Tibial nerve (tissue), 4 donors: ENCODE data around the gene APOL6. TPM values are rescaled to one million over a fixed set of nuclear protein-coding genes. Genes with fewer than 3 reads are reported as not detected.

ENCODE experiments used
- DNase-seq, 2 donors: peaks; one replicate each; pipeline ENCODE4 v3.0.0-alpha.2; 2019; ENCODE audit warnings: low spot score in 2 of 2
- H3K27ac ChIP-seq, 4 donors: fragments of 200-600 bp; sonication (generic) in 3 of 4; one replicate each; pipeline ENCODE4 v1.5.1; 2017 to 2019; ENCODE audit warnings: mild to moderate bottlenecking in 1 of 4
- H3K27me3 ChIP-seq, 2 donors: fragments of 200-600 bp; sonication (generic) in 1 of 2; one replicate each; pipeline versions ENCODE4 v1.5.1 to v1.6.0; 2017 to 2019
- H3K36me3 ChIP-seq, 3 donors: fragments of 200-600 bp; sonication (generic); one replicate each; pipeline ENCODE4 v1.5.1; 2018 to 2019
- H3K4me1 ChIP-seq, 4 donors: fragments of 200-600 bp; sonication (generic) in 3 of 4; one replicate each; pipeline ENCODE4 v1.5.1; 2017 to 2019
- H3K4me3 ChIP-seq, 4 donors: fragments of 200-600 bp; sonication (generic) in 3 of 4; one replicate each; pipeline ENCODE4 v1.5.1; 2017 to 2019; ENCODE audit warnings: mild to moderate bottlenecking in 1 of 4, moderate library complexity in 1 of 4
- H3K9me3 ChIP-seq, 4 donors: fragments of 200-600 bp; sonication (generic) in 3 of 4; one replicate each; pipeline ENCODE4 v1.5.1; 2017 to 2019
- CTCF ChIP-seq, 5 experiments: fragments of 200-600 bp in 3 of 5; fragments of 450-650 bp in 2 of 5; sonication (generic) in 3 of 5; IDR thresholded peaks; one replicate each; pipeline ENCODE4 v1.5.1; 2016 to 2019; ENCODE audit warnings: antibody characterized with exemption in 5 of 5, mild to moderate bottlenecking in 3 of 5, moderate library complexity in 2 of 5
- EP300 ChIP-seq, 2 donors: sonication (generic); formaldehyde crosslinking; IDR thresholded peaks; one replicate each; pipeline ENCODE4 v1.6.1; 2017; ENCODE audit warnings: antibody characterized with exemption in 2 of 2, mild to moderate bottlenecking in 1 of 2
- POLR2A ChIP-seq, 2 donors: fragments of 450-650 bp; IDR thresholded peaks; one replicate each; pipeline ENCODE4 v1.6.1; 2017; ENCODE audit warnings: antibody characterized with exemption in 2 of 2, mild to moderate bottlenecking in 2 of 2, moderate library complexity in 2 of 2
- WGBS, 2 donors: methylation state at CpG; one replicate each; pipeline ENCODE4 v1.1.5; 2018; 5-methylcytosine and 5-hydroxymethylcytosine counted together
- total RNA-seq, 4 donors: library from RNA; depleted of rRNA; stranded (reverse); fragments of >200 nt; gene quantifications; one replicate each; pipeline ENCODE4 v1.1.0, GENCODE V29; 2016

The APOL6 gene
- total RNA-seq, 4 donors from 2014 or later = 9.2 to 24.9 (median 19.6) TPM

GRCh38 chr22:35717572-35717971 is 69.3 kb downstream of the APOL6 start, which contains the start of gene APOL5:
APOL5 (plus strand) TSS chr22:35717872; CDS start chr22:35717872, 0 bp downstream.
- no peak for DNase-seq
- Histone ChIP-seq H3K9me3 (peaks cover 0 to 14% (median 0%) of the 10 kb centered on the region in 4 donors), H3K27me3 (no peaks in the 10 kb centered on the region), H3K4me1 (no peaks in the 10 kb centered on the region), H3K27ac (no peak within 1 kb of the TSS), H3K4me3 (no peak within 1 kb of the TSS), H3K36me3 (no peaks in the 10 kb centered on the region)
- 81% methylated on average over 3 of the region's 3 CpGs for WGBS, 2 donors
- TF ChIP-seq POLR2A (IDR thresholded peaks at IDR 0.05) (no peak), EP300 (IDR thresholded peaks at IDR 0.05) (no peak), CTCF (IDR thresholded peaks at IDR 0.05) (no peak)

Other genes starting within 250 kb of the APOL6 start
- gene MCM5, start 248.3 kb upstream of the APOL6 start, total RNA-seq = 10 to 100 TPM; 19.8 to 25.3 (median 22.4) TPM
- 1 to 10 TPM in 1 of 4 donors, under 1 TPM in 3; 0.20 to 1.5 (median 0.40) TPM for gene RASD2, start 107.6 kb upstream of the APOL6 start, total RNA-seq
- gene MB, start 31.1 kb upstream of the APOL6 start, total RNA-seq = not detected
- gene APOL5, start 69.4 kb downstream of the APOL6 start, total RNA-seq = 1 to 10 TPM in 1 of 4 donors, not detected in 3; 4.2 TPM